Duodenal mucosa (tissue), 2 donors: ENCODE data around the gene RBM6.

Experiments used
- H3K27ac ChIP-seq: one replicate; pipeline ENCODE4 v1.7.0; 2013; ENCODE audit warnings: low read depth, low read length
- H3K27me3 ChIP-seq, 2 donors: one replicate each; pipeline ENCODE4 v1.7.0; 2013; ENCODE audit warnings: low read length in 2 of 2, control low read depth in 1 of 2; ENCODE audit not compliant: insufficient read depth in 2 of 2, control insufficient read depth in 1 of 2
- H3K36me3 ChIP-seq, 2 donors: one replicate each; pipeline ENCODE4 v1.7.0; 2013; ENCODE audit warnings: low read length in 2 of 2, control low read depth in 1 of 2; ENCODE audit not compliant: insufficient read depth in 2 of 2, control insufficient read depth in 1 of 2
- H3K4me1 ChIP-seq, 2 donors: one replicate each; pipeline ENCODE4 v1.7.0; 2013; ENCODE audit warnings: low read length in 2 of 2, control low read depth in 1 of 2; ENCODE audit not compliant: insufficient read depth in 2 of 2, control insufficient read depth in 1 of 2
- H3K4me3 ChIP-seq, 2 donors: one replicate each; pipeline ENCODE4 v1.7.0; 2013; ENCODE audit warnings: low read length in 2 of 2, low read depth in 1 of 2
- H3K9ac ChIP-seq, 2 donors: one replicate each; pipeline ENCODE4 v1.7.0; 2013; ENCODE audit warnings: low read length in 2 of 2, low read depth in 1 of 2
- H3K9me3 ChIP-seq, 2 donors: one replicate each; pipeline ENCODE4 v1.7.0; 2013; ENCODE audit warnings: low read length in 2 of 2, control low read depth in 1 of 2; ENCODE audit not compliant: control insufficient read depth in 1 of 2

Gene RBM6

GRCh38 chr3:49972656-49973055 is 32.7 kb downstream of the RBM6 start:
- Histone ChIP-seq H3K36me3 (peaks cover 9 to 44% of the 10 kb centered on the region in 2 donors), H3K4me1 (peaks cover 0 to 3% of the 10 kb centered on the region in 2 donors), H3K4me3 (no peak overlapping the region), H3K9me3 (no peaks in the 10 kb centered on the region), H3K9ac (no peak overlapping the region), H3K27me3 (no peaks in the 10 kb centered on the region), H3K27ac (no peak overlapping the region)

- H3K27me3 ChIP-seq = no peaks in the 10 kb centered on the region
- H3K27ac ChIP-seq = no peak overlapping the region
- H3K36me3 ChIP-seq = peaks cover 12 to 47% of the 10 kb centered on the region in 2 donors
- no peak overlapping the region for H3K9ac ChIP-seq
- H3K4me1 ChIP-seq = no peaks in the 10 kb centered on the region
- no peak overlapping the region for H3K4me3 ChIP-seq
- no peaks in the 10 kb centered on the region for H3K9me3 ChIP-seq
These were observed 37.0 kb downstream of the RBM6 start for GRCh38 chr3:49976942-49977341.

GRCh38 chr3:49984394-49984793 is 44.4 kb downstream of the RBM6 start:
- H3K4me3 ChIP-seq = no peak overlapping the region
- no peaks in the 10 kb centered on the region for H3K4me1 ChIP-seq
- no peaks in the 10 kb centered on the region for H3K27me3 ChIP-seq
- H3K36me3 ChIP-seq = peaks cover 9 to 35% of the 10 kb centered on the region in 2 donors
- H3K9me3 ChIP-seq = no peaks in the 10 kb centered on the region
- H3K9ac ChIP-seq = no peak overlapping the region
- H3K27ac ChIP-seq = no peak overlapping the region

DNA sequence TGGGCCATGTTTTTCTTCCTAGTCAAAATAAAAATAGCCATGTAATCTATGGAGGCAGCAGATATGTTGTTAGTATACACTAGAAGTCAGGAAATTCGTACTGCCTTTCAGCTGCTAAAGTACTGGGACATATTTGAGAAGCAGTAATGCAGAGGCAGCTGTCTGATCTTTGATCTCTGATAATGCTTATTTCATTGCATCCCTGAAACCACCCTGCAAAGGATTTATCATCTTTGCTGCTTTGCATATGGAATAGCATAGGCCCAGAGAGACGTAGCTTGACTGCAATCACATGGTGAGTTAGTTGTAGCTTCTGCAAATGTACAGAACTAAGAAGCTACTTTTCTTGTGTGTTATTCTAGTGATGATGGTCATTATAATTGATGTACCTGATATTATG is 52.4 kb downstream of the RBM6 start:
- no peaks in the 10 kb centered on the region for H3K4me1 ChIP-seq
- no peaks in the 10 kb centered on the region for H3K27me3 ChIP-seq
- no peak overlapping the region for H3K4me3 ChIP-seq
- H3K27ac ChIP-seq = no peak overlapping the region
- no peaks in the 10 kb centered on the region for H3K9me3 ChIP-seq
- peaks cover 5 to 32% of the 10 kb centered on the region in 2 donors for H3K36me3 ChIP-seq
- H3K9ac ChIP-seq = no peak overlapping the region

- Histone ChIP-seq H3K27me3 (no peaks in the 10 kb centered on the region), H3K9ac (no peak overlapping the region), H3K4me3 (no peak overlapping the region), H3K9me3 (no peaks in the 10 kb centered on the region), H3K36me3 (peaks cover 10 to 31% of the 10 kb centered on the region in 2 donors), H3K27ac (no peak overlapping the region), H3K4me1 (no peaks in the 10 kb centered on the region)
These were observed 54.5 kb downstream of the RBM6 start for GRCh38 chr3:49994476-49994875.

GRCh38 chr3:49996016-49996415 is 56.1 kb downstream of the RBM6 start:
- no peaks in the 10 kb centered on the region for H3K4me1 ChIP-seq
- no peaks in the 10 kb centered on the region for H3K9me3 ChIP-seq
- no peak overlapping the region for H3K9ac ChIP-seq
- no peak overlapping the region for H3K27ac ChIP-seq
- H3K27me3 ChIP-seq = no peaks in the 10 kb centered on the region
- no peak overlapping the region for H3K4me3 ChIP-seq
- peaks cover 14 to 33% of the 10 kb centered on the region in 2 donors for H3K36me3 ChIP-seq

DNA sequence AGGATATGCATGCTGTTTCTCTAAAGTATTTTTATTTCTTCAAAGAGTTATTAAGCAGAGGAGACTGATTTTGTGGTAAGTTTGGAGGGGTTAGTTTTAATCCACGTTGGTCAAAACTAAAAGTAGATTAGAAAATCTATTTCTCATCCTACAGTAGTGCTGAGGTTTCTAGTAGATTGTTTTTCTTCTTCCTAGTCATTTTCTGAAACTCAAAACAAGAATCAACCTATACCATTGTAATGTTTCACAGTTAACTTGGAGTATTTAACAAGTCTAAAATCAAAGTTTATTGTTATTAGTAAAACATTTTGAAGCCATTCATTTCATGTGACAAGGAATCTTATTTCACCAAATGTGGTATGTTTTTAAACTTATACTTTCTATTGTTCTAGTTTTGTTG is 57.9 kb downstream of the RBM6 start:
- no peaks in the 10 kb centered on the region for H3K9me3 ChIP-seq
- H3K36me3 ChIP-seq = peaks cover 14 to 37% of the 10 kb centered on the region in 2 donors
- no peak overlapping the region for H3K9ac ChIP-seq
- H3K4me3 ChIP-seq = no peak overlapping the region
- no peak overlapping the region for H3K27ac ChIP-seq
- H3K4me1 ChIP-seq = no peaks in the 10 kb centered on the region
- no peaks in the 10 kb centered on the region for H3K27me3 ChIP-seq

DNA sequence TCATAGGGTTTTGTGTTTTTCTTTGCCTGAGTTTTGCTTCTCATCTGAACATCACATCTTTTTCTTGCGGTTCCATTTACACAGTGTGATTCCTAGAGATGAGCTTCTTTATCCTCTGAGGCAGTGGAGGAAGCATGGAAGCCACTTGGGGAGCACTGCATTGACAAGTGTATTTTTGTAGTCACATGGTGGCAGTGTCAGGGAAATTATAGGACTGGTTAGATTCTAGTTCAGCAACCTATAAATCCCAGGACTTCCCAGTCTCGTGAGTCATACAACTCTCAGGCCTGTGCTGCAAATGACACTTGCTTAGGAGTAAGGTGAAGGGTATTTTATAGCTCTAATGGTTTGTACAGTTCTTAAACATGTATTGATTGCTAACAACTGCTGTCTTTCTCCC is 58.4 kb downstream of the RBM6 start:
- Histone ChIP-seq H3K27me3 (no peaks in the 10 kb centered on the region), H3K27ac (no peak overlapping the region), H3K9me3 (no peaks in the 10 kb centered on the region), H3K4me3 (no peak overlapping the region), H3K4me1 (no peaks in the 10 kb centered on the region), H3K9ac (no peak overlapping the region), H3K36me3 (peaks cover 14 to 36% of the 10 kb centered on the region in 2 donors)

DNA sequence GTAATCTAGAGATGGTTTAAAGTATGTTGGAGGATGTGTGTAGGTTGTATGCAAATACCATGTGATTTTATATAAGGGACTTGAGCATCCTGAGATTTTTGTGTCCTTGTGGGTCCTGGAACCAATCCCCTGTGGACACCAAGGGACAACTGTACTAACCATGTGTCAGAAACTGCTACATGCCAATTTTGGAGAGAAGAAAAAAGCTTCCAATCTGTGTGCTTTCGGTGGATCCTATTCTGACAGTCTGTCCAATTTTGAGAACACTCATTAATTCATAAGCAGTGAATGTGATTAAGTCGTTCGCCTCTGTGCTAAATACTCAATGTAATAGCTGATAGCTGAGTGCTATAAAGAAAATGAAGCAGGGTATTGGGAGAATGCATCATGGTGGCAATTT is 61.6 kb downstream of the RBM6 start:
- no peaks in the 10 kb centered on the region for H3K4me1 ChIP-seq
- H3K36me3 ChIP-seq = peaks cover 12 to 30% of the 10 kb centered on the region in 2 donors
- H3K4me3 ChIP-seq = no peak overlapping the region
- H3K9me3 ChIP-seq = no peaks in the 10 kb centered on the region
- no peak overlapping the region for H3K9ac ChIP-seq
- no peak overlapping the region for H3K27ac ChIP-seq
- H3K27me3 ChIP-seq = no peaks in the 10 kb centered on the region

GRCh38 chr3:50003216-50003615 is 63.3 kb downstream of the RBM6 start:
- Histone ChIP-seq H3K27ac (no peak overlapping the region), H3K9me3 (no peaks in the 10 kb centered on the region), H3K27me3 (no peaks in the 10 kb centered on the region), H3K4me3 (no peak overlapping the region), H3K4me1 (no peaks in the 10 kb centered on the region), H3K36me3 (peaks cover 11 to 35% of the 10 kb centered on the region in 2 donors), H3K9ac (no peak overlapping the region)

DNA sequence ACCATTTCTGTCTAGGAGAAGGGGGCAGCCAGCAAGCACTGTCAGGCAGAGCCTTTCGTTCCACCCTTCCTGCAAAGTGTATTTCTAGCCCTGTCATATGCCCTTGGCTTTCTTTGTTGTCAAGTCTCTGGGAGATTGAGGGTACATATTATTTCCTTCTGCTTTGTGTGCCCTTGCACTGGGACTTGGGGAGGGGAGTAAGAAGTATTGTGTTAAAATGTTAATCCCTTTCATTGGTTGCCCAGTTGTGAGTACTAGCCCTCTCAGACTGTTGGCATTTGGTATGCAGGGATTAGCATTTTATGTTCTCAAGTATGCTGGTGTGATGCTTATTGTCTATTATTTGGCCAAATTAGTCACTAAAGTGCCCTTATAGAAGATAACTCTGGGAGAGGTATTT is 63.9 kb downstream of the RBM6 start:
- H3K9ac ChIP-seq = no peak overlapping the region
- H3K27me3 ChIP-seq = no peaks in the 10 kb centered on the region
- H3K36me3 ChIP-seq = peaks cover 7 to 32% of the 10 kb centered on the region in 2 donors
- H3K4me3 ChIP-seq = no peak overlapping the region
- no peaks in the 10 kb centered on the region for H3K9me3 ChIP-seq
- H3K27ac ChIP-seq = no peak overlapping the region
- H3K4me1 ChIP-seq = no peaks in the 10 kb centered on the region
